ENCODE measurements around the gene APOE.
"Not testable (repeated sequence)": the region's sequence is repeated elsewhere in the genome, so short reads cannot be mapped to it uniquely, and the experiment has no call there.

- TF ChIP-seq POLR2AphosphoS5, POLR2A (IDR thresholded peaks at IDR 0.05): not testable (repeated sequence)
- TF ChIP-seq, protein P1, sequence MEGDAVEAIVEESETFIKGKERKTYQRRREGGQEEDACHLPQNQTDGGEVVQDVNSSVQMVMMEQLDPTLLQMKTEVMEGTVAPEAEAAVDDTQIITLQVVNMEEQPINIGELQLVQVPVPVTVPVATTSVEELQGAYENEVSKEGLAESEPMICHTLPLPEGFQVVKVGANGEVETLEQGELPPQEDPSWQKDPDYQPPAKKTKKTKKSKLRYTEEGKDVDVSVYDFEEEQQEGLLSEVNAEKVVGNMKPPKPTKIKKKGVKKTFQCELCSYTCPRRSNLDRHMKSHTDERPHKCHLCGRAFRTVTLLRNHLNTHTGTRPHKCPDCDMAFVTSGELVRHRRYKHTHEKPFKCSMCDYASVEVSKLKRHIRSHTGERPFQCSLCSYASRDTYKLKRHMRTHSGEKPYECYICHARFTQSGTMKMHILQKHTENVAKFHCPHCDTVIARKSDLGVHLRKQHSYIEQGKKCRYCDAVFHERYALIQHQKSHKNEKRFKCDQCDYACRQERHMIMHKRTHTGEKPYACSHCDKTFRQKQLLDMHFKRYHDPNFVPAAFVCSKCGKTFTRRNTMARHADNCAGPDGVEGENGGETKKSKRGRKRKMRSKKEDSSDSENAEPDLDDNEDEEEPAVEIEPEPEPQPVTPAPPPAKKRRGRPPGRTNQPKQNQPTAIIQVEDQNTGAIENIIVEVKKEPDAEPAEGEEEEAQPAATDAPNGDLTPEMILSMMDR (IDR thresholded peaks at IDR 0.05) = not testable (repeated sequence)
Measured at GRCh38 chr19:44861576-44861975, 44.0 kb upstream of the APOE start.

Measured in gastroesophageal sphincter (tissue), 3 donors.